SK-N-MC (cell line): ENCODE results near the gene GRIA3.

Source experiments
- DNase-seq: peaks from one replicate; pipeline ENCODE4 v3.0.0-alpha.2; 2011; ENCODE audit warnings: low read depth, low spot score
- H3K27ac ChIP-seq: fragments of 200-600 bp; sonication (generic); 2 replicates; pipeline ENCODE4 v1.5.1; 2016; ENCODE audit warnings: mixed run types
- H3K36me3 ChIP-seq: fragments of 200-600 bp; sonication (generic); 2 replicates; pipeline ENCODE4 v1.6.1; 2017; ENCODE audit warnings: antibody characterized with exemption, low read length, mixed read lengths; ENCODE audit not compliant: insufficient read depth
- H3K4me3 ChIP-seq: fragments of 200-600 bp; sonication (generic); 2 replicates; pipeline ENCODE4 v1.5.1; 2016
- H3K9ac ChIP-seq: fragments of 200-600 bp; sonication (generic); 2 replicates; pipeline ENCODE4 v1.8.0; 2017; ENCODE audit warnings: mixed run types, mixed read lengths; ENCODE audit not compliant: insufficient read length
- H3K9me3 ChIP-seq: fragments of 200-600 bp; sonication (generic); 2 replicates; pipeline ENCODE4 v1.6.1; 2017; ENCODE audit warnings: low read depth, mild to moderate bottlenecking, antibody characterized with exemption, low read length, moderate library complexity, mixed read lengths
- EZH2 ChIP-seq: fragments of 200-600 bp; sonication (generic); IDR thresholded peaks from one replicate; pipeline ENCODE4 v1.6.1; 2017; ENCODE audit warnings: antibody characterized with exemption
- FOXP2 ChIP-seq: optimal IDR thresholded peaks from 2 replicates; pipeline ENCODE3; 2011; ENCODE audit warnings: mild to moderate bottlenecking, moderate library complexity; ENCODE audit not compliant: insufficient read depth; ENCODE audit errors: extremely low read length, control extremely low read depth
- POLR2AphosphoS5 ChIP-seq: IDR thresholded peaks from 2 replicates; pipeline ENCODE4 v1.6.1; 2012; ENCODE audit warnings: mild to moderate bottlenecking, low read depth, low read length, borderline replicate concordance

GRIA3 gene

DNA sequence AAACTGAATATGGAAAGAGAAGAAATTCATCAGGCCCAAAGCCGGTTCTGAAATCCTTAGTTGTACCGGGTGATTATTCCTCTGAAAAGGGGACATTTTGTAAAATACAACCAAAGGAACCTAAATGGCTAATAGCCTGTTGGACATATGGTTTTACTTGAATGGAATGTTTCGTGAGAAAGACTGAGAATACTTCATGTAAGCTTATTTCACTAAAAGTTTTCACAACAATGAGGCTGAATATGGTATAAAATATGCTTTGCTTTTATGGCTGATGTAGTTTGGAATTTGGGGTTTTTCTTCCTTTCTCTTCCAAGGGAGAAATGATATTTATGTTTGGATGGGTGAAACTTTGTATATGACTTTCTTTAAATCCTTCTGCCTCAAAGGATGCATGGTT, 2.7 kb downstream of the GRIA3 start:
- TF ChIP-seq FOXP2: no peak
- no peak for TF ChIP-seq POLR2AphosphoS5
- TF ChIP-seq EZH2: no peak
- H3K4me3 ChIP-seq: no peak overlapping the region
- no peak for DNase-seq
- H3K9me3 ChIP-seq: no peaks in the 10 kb centered on the region
- H3K36me3 ChIP-seq: no peaks in the 10 kb centered on the region
- no peak overlapping the region for H3K9ac ChIP-seq
- no peak overlapping the region for H3K27ac ChIP-seq

DNA sequence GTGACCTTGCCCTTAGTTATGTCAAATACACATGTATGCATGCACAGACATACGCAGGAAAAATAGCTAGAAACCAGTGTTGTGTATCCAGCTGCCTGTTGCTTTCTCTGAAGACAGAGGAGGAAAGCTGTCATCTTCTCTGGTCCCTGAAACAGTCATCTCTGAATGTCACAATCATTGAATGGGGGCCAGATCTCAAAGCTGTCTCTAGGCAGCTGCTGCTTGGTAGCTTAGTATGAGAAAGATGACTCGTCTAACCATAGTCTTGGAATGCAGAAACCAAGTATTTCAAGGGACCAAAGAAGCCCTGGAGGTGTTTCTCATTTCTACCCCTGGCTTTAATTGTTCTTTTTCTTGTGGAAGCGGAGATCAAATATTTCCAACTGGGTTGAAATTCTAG, 4.0 kb downstream of the GRIA3 start:
- H3K9me3 ChIP-seq: no peaks in the 10 kb centered on the region
- TF ChIP-seq EZH2 (no peak), FOXP2 (no peak), POLR2AphosphoS5 (no peak)
- no peak overlapping the region for H3K27ac ChIP-seq
- DNase-seq: no peak
- no peak overlapping the region for H3K9ac ChIP-seq
- no peak overlapping the region for H3K4me3 ChIP-seq
- no peaks in the 10 kb centered on the region for H3K36me3 ChIP-seq

DNA sequence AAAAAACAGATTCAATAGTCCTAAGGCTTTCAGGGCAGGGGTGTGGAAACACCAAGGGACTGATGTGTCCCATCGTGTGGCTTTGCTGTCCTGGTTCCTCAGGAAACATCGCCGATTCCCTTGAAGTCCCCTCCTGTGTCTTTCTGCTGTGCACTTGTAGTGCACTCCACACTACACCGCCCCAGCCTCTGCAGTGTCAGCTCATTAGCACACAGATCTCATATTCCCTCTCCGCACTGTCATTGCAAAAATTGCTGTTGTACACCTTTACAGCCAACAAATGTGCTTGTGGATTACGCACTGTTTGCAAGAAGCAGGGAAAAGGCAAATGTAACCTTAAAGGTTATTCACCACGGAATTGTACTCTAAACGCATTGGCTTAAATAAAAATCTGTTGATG, 5.3 kb downstream of the GRIA3 start:
- Histone ChIP-seq H3K36me3 (no peaks in the 10 kb centered on the region), H3K27ac (no peak overlapping the region), H3K9ac (no peak overlapping the region), H3K9me3 (no peaks in the 10 kb centered on the region), H3K4me3 (no peak overlapping the region)
- TF ChIP-seq POLR2AphosphoS5: no peak
- TF ChIP-seq EZH2: no peak
- no peak for TF ChIP-seq FOXP2
- no peak for DNase-seq

DNA sequence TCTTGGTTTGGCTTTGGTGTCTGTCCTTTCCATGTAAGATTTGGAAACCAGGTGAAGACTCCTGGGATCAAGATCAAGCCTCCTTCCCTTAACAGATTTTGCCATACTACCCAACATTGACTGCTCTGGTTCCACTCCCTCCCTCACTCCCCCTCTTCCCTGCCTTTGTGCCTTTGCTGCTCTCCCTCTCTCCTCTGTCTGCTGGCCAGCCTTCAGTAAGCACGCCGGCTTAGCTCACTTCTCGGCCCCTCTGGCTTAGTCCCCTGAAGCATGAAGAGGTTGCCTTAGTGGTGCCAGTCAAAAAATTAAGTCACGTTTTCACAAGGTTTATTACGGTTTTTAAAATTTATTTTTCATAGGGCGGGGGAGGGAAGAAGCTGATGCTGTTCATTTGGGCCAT, 6.0 kb downstream of the GRIA3 start:
- no peak overlapping the region for H3K9ac ChIP-seq
- DNase-seq: no peak
- no peaks in the 10 kb centered on the region for H3K36me3 ChIP-seq
- H3K27ac ChIP-seq: no peak overlapping the region
- no peaks in the 10 kb centered on the region for H3K9me3 ChIP-seq
- H3K4me3 ChIP-seq: no peak overlapping the region
- TF ChIP-seq EZH2: no peak
- no peak for TF ChIP-seq FOXP2
- no peak for TF ChIP-seq POLR2AphosphoS5

DNA sequence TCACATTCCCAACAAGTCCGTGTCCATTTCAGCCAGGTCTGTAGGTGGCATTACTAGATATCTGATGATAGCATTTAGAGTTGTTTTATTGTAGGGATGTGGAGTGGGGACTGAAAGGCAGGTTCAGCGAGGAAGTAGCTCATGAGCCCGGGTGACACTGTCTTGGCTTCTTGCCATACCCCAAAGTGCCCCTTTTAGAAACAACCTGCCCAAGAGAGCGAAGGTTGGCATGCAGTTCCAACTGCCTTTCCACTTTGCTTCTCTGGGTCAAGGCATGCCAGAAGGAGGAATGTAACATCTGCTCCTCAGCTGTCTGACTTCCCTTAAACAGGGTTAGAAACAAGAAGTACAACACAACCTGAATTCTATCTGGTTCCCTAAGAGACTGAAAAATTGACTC, 9.0 kb downstream of the GRIA3 start:
- DNase-seq: no peak
- Histone ChIP-seq H3K9ac (no peak overlapping the region), H3K9me3 (no peaks in the 10 kb centered on the region), H3K36me3 (no peaks in the 10 kb centered on the region), H3K27ac (no peak overlapping the region), H3K4me3 (no peak overlapping the region)
- TF ChIP-seq EZH2 (no peak), FOXP2 (no peak), POLR2AphosphoS5 (no peak)

DNA sequence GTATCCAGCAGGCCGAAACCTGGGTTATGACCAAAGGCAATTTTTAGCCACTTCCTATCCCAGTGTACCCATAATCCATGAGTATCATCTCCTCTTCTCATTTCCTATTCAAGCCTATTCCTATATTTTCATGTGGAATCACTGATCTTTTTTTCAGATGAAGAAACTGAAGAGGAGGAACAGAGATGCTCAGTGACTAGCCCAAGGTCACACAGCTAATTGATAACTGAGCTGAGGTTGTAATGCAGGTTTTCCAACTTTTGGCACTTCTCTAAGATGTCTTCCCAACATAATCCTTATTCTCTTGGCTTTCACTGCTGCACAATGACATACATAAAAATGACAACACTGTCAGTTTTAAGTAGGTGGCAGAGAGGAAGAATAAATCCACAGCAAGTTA, 15.3 kb downstream of the GRIA3 start:
- no peaks in the 10 kb centered on the region for H3K36me3 ChIP-seq
- no peak overlapping the region for H3K27ac ChIP-seq
- DNase-seq: no peak
- no peak overlapping the region for H3K4me3 ChIP-seq
- TF ChIP-seq FOXP2: no peak
- TF ChIP-seq EZH2: no peak
- no peak for TF ChIP-seq POLR2AphosphoS5
- no peaks in the 10 kb centered on the region for H3K9me3 ChIP-seq
- no peak overlapping the region for H3K9ac ChIP-seq

DNA sequence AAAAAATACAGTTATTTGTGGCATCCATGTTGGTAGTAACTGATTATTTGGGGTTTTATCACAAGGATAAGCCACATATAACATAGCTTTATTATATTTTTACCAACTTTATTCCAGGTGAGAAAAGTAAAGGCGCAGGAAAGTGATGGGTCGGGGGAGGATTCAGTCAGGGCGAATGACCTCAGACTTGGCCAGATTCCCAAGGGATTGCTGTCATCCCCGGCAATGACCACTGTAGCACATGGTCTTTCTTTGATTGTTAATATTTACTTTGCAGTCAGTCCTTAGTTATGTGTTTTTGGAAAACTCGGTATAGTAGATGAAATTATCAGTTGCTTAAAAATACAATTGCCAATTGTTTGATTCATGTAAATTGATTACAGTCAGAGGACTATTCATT, 17.6 kb downstream of the GRIA3 start:
- H3K9me3 ChIP-seq: no peaks in the 10 kb centered on the region
- H3K9ac ChIP-seq: no peak overlapping the region
- TF ChIP-seq POLR2AphosphoS5 (no peak), FOXP2 (no peak), EZH2 (no peak)
- H3K36me3 ChIP-seq: no peaks in the 10 kb centered on the region
- H3K27ac ChIP-seq: no peak overlapping the region
- H3K4me3 ChIP-seq: no peak overlapping the region
- no peak for DNase-seq

DNA sequence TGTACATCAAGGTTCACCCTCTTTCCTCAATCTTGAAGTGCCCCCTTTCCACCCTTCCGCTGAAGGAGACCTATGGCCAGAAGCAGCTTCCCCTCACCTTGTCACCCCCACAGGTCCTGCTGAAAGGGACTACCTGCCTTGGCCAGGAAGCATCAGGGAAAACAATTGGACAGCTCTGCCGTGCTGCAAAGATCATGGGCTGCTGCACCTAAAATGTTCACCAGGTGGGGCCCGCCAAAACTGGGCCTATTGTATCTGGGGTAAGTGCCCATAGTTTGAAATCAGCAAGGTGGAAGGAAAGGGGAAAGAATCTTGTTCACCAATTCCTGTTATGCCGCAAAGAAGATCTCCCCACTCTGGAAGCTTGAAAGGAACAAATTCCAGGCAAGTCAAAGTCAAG, 18.4 kb downstream of the GRIA3 start:
- H3K9me3 ChIP-seq: no peaks in the 10 kb centered on the region
- DNase-seq: no peak
- TF ChIP-seq EZH2 (no peak), POLR2AphosphoS5 (no peak)
- no peak overlapping the region for H3K9ac ChIP-seq
- H3K36me3 ChIP-seq: no peaks in the 10 kb centered on the region
- no peak overlapping the region for H3K4me3 ChIP-seq
- no peak overlapping the region for H3K27ac ChIP-seq

DNA sequence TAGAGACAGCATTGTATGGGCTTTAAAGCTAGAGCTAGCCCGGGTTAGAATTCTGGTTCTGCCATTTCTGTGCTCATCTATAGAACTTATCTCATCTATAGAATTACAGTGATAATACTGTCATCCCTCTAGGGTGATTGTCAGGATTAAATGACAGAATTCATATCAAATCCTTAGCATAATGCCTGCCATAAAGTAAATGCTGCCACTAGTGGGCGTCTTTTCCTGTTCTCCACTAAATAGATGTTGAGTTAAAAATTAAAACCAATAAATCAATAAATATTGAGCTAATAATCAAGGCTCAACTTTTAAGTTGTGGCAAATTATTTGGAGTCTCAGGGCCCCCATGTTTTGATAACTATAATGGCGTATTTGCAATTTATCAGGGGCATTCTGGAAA, 19.7 kb downstream of the GRIA3 start:
- DNase-seq: no peak
- H3K9me3 ChIP-seq: no peaks in the 10 kb centered on the region
- no peaks in the 10 kb centered on the region for H3K36me3 ChIP-seq
- TF ChIP-seq FOXP2 (no peak), POLR2AphosphoS5 (no peak), EZH2 (no peak)
- H3K4me3 ChIP-seq: no peak overlapping the region
- H3K27ac ChIP-seq: no peak overlapping the region
- H3K9ac ChIP-seq: no peak overlapping the region
